HepG2 (cell line): ENCODE measurements around the gene ABCC10. TPM values are rescaled to one million over a fixed set of nuclear protein-coding genes. Genes with fewer than 3 reads are reported as not detected.
A peak's percentile ranks its signal among the peaks of the same experiment; 100 is the strongest.

ENCODE experiments used
- DMAP1 ChIP-seq: IDR thresholded peaks from 2 replicates; pipeline ENCODE4 v1.6.1; 2016
- ELF1 ChIP-seq: sonication (generic); formaldehyde crosslinking; IDR thresholded peaks from 2 replicates; pipeline ENCODE4 v1.4.0; 2020; ENCODE audit warnings: missing genetic modification reagents
- KLF11 ChIP-seq: IDR thresholded peaks from 2 replicates; pipeline ENCODE4 v1.6.1; 2016; ENCODE audit warnings: missing compliant biosample characterization
- MYNN ChIP-seq: sonication (generic); formaldehyde crosslinking; IDR thresholded peaks from 2 replicates; pipeline ENCODE4 v1.4.0; 2020; ENCODE audit warnings: mild to moderate bottlenecking, low read depth, missing genetic modification reagents
- NCOA1 ChIP-seq: sonication (generic); formaldehyde crosslinking; IDR thresholded peaks from 2 replicates; pipeline ENCODE4 v1.9.0; 2021; ENCODE audit warnings: missing genetic modification reagents
- NFKB2 ChIP-seq: sonication (generic); formaldehyde crosslinking; IDR thresholded peaks from 2 replicates; pipeline ENCODE4 v1.4.0; 2020; ENCODE audit warnings: missing genetic modification reagents, borderline replicate concordance
- SMAD9 ChIP-seq: sonication (generic); formaldehyde crosslinking; IDR thresholded peaks from 2 replicates; pipeline ENCODE4 v1.5.1; 2020; ENCODE audit warnings: mild to moderate bottlenecking, missing genetic modification reagents
- SMC3 ChIP-seq: IDR thresholded peaks from 2 replicates; pipeline ENCODE4 v1.6.1; 2011; ENCODE audit warnings: low read length, improper control_type of control experiment
- TAF1 ChIP-seq: sonication (generic); formaldehyde crosslinking; IDR thresholded peaks from 2 replicates; pipeline ENCODE4 v1.4.0; 2020; ENCODE audit warnings: missing genetic modification reagents
- TMF1 ChIP-seq: sonication (generic); formaldehyde crosslinking; IDR thresholded peaks from 2 replicates; pipeline ENCODE4 v1.8.1; 2022; ENCODE audit warnings: low read depth, missing genetic modification reagents
- ZFYVE20 ChIP-seq: sonication (generic); formaldehyde crosslinking; IDR thresholded peaks from 2 replicates; pipeline ENCODE4 v1.8.0; 2023; ENCODE audit warnings: low read depth, mild to moderate bottlenecking, moderate library complexity, missing genetic modification reagents, borderline replicate concordance
- ZNF331 ChIP-seq: sonication (generic); formaldehyde crosslinking; IDR thresholded peaks from 2 replicates; pipeline ENCODE4 v1.4.0; 2020; ENCODE audit warnings: missing genetic modification reagents
- ZNF350 ChIP-seq: sonication (generic); formaldehyde crosslinking; IDR thresholded peaks from 2 replicates; pipeline ENCODE4 v1.4.0; 2020; ENCODE audit warnings: mild to moderate bottlenecking, low read depth, missing genetic modification reagents, borderline replicate concordance
- ZNF430 ChIP-seq: sonication (generic); formaldehyde crosslinking; IDR thresholded peaks from 2 replicates; pipeline ENCODE4 v1.9.0; 2021; ENCODE audit warnings: mild to moderate bottlenecking, missing genetic modification reagents
- ZNF460 ChIP-seq: sonication (generic); formaldehyde crosslinking; IDR thresholded peaks from 2 replicates; pipeline ENCODE4 v1.5.1; 2020; ENCODE audit warnings: missing genetic modification reagents, mild to moderate bottlenecking, borderline replicate concordance
- ZNF552 ChIP-seq: sonication (generic); formaldehyde crosslinking; IDR thresholded peaks from 2 replicates; pipeline ENCODE4 v1.9.0; 2022; ENCODE audit warnings: missing genetic modification reagents, mild to moderate bottlenecking, borderline replicate concordance
- ZNF773 ChIP-seq: sonication (generic); formaldehyde crosslinking; IDR thresholded peaks from 2 replicates; pipeline ENCODE4 v1.4.0; 2020; ENCODE audit warnings: missing genetic modification reagents, borderline replicate concordance
- ZNF841 ChIP-seq: sonication (generic); formaldehyde crosslinking; IDR thresholded peaks from 2 replicates; pipeline ENCODE4 v1.8.1; 2023; ENCODE audit warnings: missing genetic modification reagents, borderline replicate concordance
- polyA plus RNA-seq, 8 experiments: library from polyadenylated mRNA; depleted of rRNA in 3 of 8; stranded (reverse) in 7 of 8; unstranded in 1 of 8; fragments of >200 nt; fragmentation: Illumina TruSeq in 4 of 8; extraction: Trizol in 4 of 8; gene quantifications; 2 replicates each; pipeline versions ENCODE4 v1.2.1 to v1.2.3, GENCODE V29; 2011 to 2016; ENCODE audit warnings: low read depth in 4 of 8, missing spikeins in 1 of 8, mixed read lengths in 1 of 8; ENCODE audit not compliant: insufficient read depth in 1 of 8
- total RNA-seq, 5 experiments: library from RNA; depleted of rRNA; stranded (reverse); fragments of >200 nt; fragmentation: Illumina TruSeq; extraction: Trizol; gene quantifications; 2 replicates each; pipeline ENCODE4 v1.2.3, GENCODE V29; 2016; ENCODE audit warnings: low read depth in 1 of 5
- TF ChIP-seq, protein P1 (sequence below): sonication (generic); formaldehyde crosslinking; IDR thresholded peaks from 2 replicates; pipeline ENCODE4 v1.4.0; 2020; ENCODE audit warnings: missing genetic modification reagents
- TF ChIP-seq, protein P2 (sequence below): sonication (generic); formaldehyde crosslinking; IDR thresholded peaks from 2 replicates; pipeline ENCODE4 v1.5.1; 2020; ENCODE audit warnings: mild to moderate bottlenecking, missing genetic modification reagents, moderate library complexity
- TF ChIP-seq, protein P3 (sequence below): sonication (generic); formaldehyde crosslinking; IDR thresholded peaks from 2 replicates; pipeline ENCODE4 v1.4.0; 2020; ENCODE audit warnings: missing genetic modification reagents
- TF ChIP-seq, protein P4 (sequence below): sonication (generic); formaldehyde crosslinking; IDR thresholded peaks from 2 replicates; pipeline ENCODE4 v1.4.0; 2020; ENCODE audit warnings: mild to moderate bottlenecking, low read depth, missing genetic modification reagents
- TF ChIP-seq, protein P5 (sequence below): sonication (generic); formaldehyde crosslinking; IDR thresholded peaks from 2 replicates; pipeline ENCODE4 v1.5.0; 2020; ENCODE audit warnings: mild to moderate bottlenecking, missing genetic modification reagents

ABCC10 gene
- total and polyA plus RNA-seq, 2 of the 13 experiments (the other 11 are each of a cell fraction or from before 2014, with no cell fraction given), result 16.0 to 24.3 TPM

DNA sequence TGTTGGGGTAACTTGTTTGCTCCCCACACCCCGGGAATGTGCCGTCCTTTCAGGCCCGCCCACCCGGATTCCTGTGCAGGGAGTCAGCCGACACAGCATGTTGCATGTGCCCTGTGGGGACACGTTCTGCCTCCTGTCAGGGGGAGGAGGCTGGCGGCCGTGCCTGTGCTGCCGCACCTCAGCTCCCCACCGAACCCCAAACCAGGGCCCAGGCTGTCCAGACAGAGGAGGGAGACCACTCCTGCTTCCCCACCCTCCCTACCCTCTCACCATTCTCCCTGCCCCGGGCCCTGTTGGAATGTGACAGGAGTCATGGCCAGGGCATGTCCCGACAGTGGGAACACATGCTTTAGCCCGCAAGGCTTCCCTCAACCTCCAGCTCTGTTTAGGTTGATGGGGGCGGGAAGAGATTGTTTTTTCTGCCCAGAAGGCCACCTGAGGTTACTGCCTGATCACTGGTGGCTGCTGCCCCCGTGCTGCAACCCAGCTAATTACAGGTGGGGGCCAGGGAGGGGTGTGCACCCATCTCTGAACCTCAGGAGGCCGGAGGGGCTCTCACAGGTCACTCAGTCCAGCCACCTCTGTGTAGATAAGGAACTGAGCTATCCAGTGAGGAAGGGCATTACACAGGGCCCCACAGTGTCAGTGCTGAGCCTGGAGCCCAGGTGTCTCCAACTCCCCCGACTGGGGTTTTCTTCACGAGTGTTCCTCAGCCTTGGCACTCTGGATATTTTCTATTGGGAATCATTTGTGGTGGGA is 69.2 kb downstream of the ABCC10 start (continued):
- TF ChIP-seq TMF1 (CRISPR knock-in tag) (no peak), DMAP1 (CRISPR knock-in tag) (no peak), ZNF552 (CRISPR knock-in tag) (peak; percentile 35; the same call in 1 of the 2 replicates), ZNF460 (CRISPR knock-in tag) (no peak), SMAD9 (CRISPR knock-in tag) (no peak), ELF1 (no peak; the same call in 1 of the 2 replicates), ZNF841 (CRISPR knock-in tag) (no peak), SMC3 (peak; percentile 85), ZFYVE20 (no peak), TAF1 (CRISPR knock-in tag) (peak; percentile 12; the same call in 1 of the 2 replicates), NFKB2 (CRISPR knock-in tag) (no peak; the same call in 1 of the 2 replicates), NCOA1 (no peak), ZNF430 (CRISPR knock-in tag) (peak; percentile 26; the same call in 1 of the 2 replicates), ZNF773 (CRISPR knock-in tag) (no peak), ZNF331 (0 out of 2 replicates have a peak, but pooled peaks have one; percentile 28), MYNN (no peak), ZNF350 (CRISPR knock-in tag) (peak; percentile 73; the same call in 1 of the 2 replicates), KLF11 (CRISPR knock-in tag) (0 out of 2 replicates have a peak, but pooled peaks have one; percentile 35)
- TF ChIP-seq, protein P1, sequence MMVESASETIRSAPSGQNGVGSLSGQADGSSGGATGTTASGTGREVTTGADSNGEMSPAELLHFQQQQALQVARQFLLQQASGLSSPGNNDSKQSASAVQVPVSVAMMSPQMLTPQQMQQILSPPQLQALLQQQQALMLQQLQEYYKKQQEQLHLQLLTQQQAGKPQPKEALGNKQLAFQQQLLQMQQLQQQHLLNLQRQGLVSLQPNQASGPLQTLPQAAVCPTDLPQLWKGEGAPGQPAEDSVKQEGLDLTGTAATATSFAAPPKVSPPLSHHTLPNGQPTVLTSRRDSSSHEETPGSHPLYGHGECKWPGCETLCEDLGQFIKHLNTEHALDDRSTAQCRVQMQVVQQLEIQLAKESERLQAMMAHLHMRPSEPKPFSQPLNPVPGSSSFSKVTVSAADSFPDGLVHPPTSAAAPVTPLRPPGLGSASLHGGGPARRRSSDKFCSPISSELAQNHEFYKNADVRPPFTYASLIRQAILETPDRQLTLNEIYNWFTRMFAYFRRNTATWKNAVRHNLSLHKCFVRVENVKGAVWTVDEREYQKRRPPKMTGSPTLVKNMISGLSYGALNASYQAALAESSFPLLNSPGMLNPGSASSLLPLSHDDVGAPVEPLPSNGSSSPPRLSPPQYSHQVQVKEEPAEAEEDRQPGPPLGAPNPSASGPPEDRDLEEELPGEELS, result no peak; the same call in 1 of the 2 replicates
- TF ChIP-seq, protein P2, sequence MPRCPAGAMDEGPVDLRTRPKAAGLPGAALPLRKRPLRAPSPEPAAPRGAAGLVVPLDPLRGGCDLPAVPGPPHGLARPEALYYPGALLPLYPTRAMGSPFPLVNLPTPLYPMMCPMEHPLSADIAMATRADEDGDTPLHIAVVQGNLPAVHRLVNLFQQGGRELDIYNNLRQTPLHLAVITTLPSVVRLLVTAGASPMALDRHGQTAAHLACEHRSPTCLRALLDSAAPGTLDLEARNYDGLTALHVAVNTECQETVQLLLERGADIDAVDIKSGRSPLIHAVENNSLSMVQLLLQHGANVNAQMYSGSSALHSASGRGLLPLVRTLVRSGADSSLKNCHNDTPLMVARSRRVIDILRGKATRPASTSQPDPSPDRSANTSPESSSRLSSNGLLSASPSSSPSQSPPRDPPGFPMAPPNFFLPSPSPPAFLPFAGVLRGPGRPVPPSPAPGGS (CRISPR knock-in tag), result no peak
- TF ChIP-seq, protein P3, sequence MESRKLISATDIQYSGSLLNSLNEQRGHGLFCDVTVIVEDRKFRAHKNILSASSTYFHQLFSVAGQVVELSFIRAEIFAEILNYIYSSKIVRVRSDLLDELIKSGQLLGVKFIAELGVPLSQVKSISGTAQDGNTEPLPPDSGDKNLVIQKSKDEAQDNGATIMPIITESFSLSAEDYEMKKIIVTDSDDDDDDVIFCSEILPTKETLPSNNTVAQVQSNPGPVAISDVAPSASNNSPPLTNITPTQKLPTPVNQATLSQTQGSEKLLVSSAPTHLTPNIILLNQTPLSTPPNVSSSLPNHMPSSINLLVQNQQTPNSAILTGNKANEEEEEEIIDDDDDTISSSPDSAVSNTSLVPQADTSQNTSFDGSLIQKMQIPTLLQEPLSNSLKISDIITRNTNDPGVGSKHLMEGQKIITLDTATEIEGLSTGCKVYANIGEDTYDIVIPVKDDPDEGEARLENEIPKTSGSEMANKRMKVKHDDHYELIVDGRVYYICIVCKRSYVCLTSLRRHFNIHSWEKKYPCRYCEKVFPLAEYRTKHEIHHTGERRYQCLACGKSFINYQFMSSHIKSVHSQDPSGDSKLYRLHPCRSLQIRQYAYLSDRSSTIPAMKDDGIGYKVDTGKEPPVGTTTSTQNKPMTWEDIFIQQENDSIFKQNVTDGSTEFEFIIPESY (CRISPR knock-in tag), result 0 out of 2 replicates have a peak, but pooled peaks have one; percentile 32
- TF ChIP-seq, protein P4, sequence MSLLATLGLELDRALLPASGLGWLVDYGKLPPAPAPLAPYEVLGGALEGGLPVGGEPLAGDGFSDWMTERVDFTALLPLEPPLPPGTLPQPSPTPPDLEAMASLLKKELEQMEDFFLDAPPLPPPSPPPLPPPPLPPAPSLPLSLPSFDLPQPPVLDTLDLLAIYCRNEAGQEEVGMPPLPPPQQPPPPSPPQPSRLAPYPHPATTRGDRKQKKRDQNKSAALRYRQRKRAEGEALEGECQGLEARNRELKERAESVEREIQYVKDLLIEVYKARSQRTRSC (CRISPR knock-in tag), result no peak
- TF ChIP-seq, protein P5, sequence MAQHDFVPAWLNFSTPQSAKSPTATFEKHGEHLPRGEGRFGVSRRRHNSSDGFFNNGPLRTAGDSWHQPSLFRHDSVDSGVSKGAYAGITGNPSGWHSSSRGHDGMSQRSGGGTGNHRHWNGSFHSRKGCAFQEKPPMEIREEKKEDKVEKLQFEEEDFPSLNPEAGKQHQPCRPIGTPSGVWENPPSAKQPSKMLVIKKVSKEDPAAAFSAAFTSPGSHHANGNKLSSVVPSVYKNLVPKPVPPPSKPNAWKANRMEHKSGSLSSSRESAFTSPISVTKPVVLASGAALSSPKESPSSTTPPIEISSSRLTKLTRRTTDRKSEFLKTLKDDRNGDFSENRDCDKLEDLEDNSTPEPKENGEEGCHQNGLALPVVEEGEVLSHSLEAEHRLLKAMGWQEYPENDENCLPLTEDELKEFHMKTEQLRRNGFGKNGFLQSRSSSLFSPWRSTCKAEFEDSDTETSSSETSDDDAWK (CRISPR knock-in tag), result no peak
